ENCODE data around the gene GATD1. TPM values are rescaled to one million over a fixed set of nuclear protein-coding genes. Genes with fewer than 3 reads are reported as not detected.
"Not testable (repeated sequence)": the region's sequence is repeated elsewhere in the genome, so short reads cannot be mapped to it uniquely, and the experiment has no call there.

Gene GATD1
- total RNA-seq, 1 donor from 2014 or later: 26.2 TPM

DNA sequence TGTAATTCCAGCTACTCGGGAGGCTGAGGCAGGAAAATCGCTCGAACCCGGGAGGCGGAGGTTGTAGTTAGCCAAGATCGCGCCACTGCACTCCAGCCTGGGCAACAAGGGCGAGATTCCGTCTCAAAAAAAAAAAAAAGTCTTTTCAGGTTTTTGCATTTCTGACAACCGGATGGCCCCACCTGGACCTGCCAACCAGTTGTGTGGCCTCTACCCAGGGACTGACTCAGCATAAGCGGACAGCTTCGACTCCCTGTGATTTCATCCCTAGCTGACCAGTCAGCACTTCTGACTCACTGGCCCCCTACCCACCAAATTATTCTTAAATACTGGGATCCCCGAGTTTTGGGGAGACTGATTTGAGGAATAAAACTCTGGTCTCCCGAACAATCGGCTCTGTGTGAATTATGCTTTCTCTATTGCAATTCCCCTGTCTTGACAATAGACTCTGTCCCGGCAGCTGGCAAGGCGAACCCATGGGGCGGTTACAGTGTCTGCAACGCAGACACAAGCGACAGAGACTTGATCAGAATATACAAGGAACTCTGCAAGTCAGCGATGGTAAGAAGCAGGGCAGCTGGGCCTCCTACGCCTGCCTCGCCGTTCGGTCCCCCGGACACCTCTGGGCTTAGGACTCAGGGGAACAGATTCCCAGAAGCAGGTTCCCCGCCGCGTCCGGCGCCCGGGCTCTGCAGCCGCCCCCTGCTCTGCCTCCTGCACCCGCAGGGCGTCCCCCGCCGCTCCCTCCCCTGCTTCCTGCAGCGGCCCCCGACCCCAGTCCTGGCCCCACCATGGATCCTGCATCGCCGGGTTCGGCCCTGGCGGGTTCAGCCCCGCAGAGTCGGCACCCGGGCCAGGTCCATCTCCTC is 30.8 kb downstream of the GATD1 start:
- no peak for DNase-seq
- peak overlapping the region; percentile 96 for H3K4me3 ChIP-seq
- H3K36me3 ChIP-seq: no peaks in the 10 kb centered on the region
- H3K9me3 ChIP-seq (replicated peaks): no peaks in the 10 kb centered on the region
- H3K4me1 ChIP-seq: peaks cover 38% of the 10 kb centered on the region
- peak overlapping the region; percentile 92 for H3K27ac ChIP-seq (replicated peaks)
- H3K27me3 ChIP-seq (ENCODE audit: low read depth): no peaks in the 10 kb centered on the region
- TF ChIP-seq, protein P1, sequence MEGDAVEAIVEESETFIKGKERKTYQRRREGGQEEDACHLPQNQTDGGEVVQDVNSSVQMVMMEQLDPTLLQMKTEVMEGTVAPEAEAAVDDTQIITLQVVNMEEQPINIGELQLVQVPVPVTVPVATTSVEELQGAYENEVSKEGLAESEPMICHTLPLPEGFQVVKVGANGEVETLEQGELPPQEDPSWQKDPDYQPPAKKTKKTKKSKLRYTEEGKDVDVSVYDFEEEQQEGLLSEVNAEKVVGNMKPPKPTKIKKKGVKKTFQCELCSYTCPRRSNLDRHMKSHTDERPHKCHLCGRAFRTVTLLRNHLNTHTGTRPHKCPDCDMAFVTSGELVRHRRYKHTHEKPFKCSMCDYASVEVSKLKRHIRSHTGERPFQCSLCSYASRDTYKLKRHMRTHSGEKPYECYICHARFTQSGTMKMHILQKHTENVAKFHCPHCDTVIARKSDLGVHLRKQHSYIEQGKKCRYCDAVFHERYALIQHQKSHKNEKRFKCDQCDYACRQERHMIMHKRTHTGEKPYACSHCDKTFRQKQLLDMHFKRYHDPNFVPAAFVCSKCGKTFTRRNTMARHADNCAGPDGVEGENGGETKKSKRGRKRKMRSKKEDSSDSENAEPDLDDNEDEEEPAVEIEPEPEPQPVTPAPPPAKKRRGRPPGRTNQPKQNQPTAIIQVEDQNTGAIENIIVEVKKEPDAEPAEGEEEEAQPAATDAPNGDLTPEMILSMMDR (IDR thresholded peaks at IDR 0.05; ENCODE audit: borderline replicate concordance): no peak
- intact Hi-C loops (cut with micrococcal nuclease): no loop called here

GRCh38 chr11:745428-745827 is 31.9 kb downstream of the GATD1 start:
- TF ChIP-seq, protein P1 (IDR thresholded peaks at IDR 0.05; ENCODE audit: borderline replicate concordance): no peak
- Histone ChIP-seq H3K4me3 (no peak overlapping the region), H3K9me3 (replicated peaks) (no peaks in the 10 kb centered on the region), H3K4me1 (peaks cover 38% of the 10 kb centered on the region), H3K27ac (replicated peaks) (no peak overlapping the region), H3K27me3 (ENCODE audit: low read depth) (no peaks in the 10 kb centered on the region), H3K36me3 (no peaks in the 10 kb centered on the region)
- DNase-seq: no peak
- intact Hi-C loops (cut with micrococcal nuclease): no loop called here

- no peak overlapping the region for H3K4me3 ChIP-seq
- intact Hi-C loops (cut with micrococcal nuclease): no loop called here
- H3K27ac ChIP-seq (replicated peaks): no peak overlapping the region
- no peaks in the 10 kb centered on the region for H3K36me3 ChIP-seq
- no peaks in the 10 kb centered on the region for H3K9me3 ChIP-seq (replicated peaks)
- TF ChIP-seq, protein P1 (IDR thresholded peaks at IDR 0.05; ENCODE audit: borderline replicate concordance): no peak
- DNase-seq: no peak
- no peaks in the 10 kb centered on the region for H3K27me3 ChIP-seq (ENCODE audit: low read depth)
- peaks cover 21% of the 10 kb centered on the region for H3K4me1 ChIP-seq
These were observed 34.6 kb downstream of the GATD1 start for GRCh38 chr11:742571-743201.

- no peak overlapping the region for H3K27ac ChIP-seq (replicated peaks)
- TF ChIP-seq, protein P1 (IDR thresholded peaks at IDR 0.05; ENCODE audit: borderline replicate concordance): no peak
- no peaks in the 10 kb centered on the region for H3K36me3 ChIP-seq
- H3K9me3 ChIP-seq (replicated peaks): no peaks in the 10 kb centered on the region
- peaks cover 21% of the 10 kb centered on the region for H3K4me1 ChIP-seq
- no peaks in the 10 kb centered on the region for H3K27me3 ChIP-seq (ENCODE audit: low read depth)
- no peak overlapping the region for H3K4me3 ChIP-seq
- intact Hi-C loops (cut with micrococcal nuclease): no loop called here
- DNase-seq: no peak
These were observed 35.1 kb downstream of the GATD1 start for GRCh38 chr11:742156-742546.

GRCh38 chr11:737899-738298 is 39.4 kb downstream of the GATD1 start:
- DNase-seq; H3K4me3 ChIP-seq; H3K9me3 ChIP-seq (replicated peaks); H3K36me3 ChIP-seq; H3K27me3 ChIP-seq (ENCODE audit: low read depth); H3K27ac ChIP-seq (replicated peaks); intact Hi-C loops (cut with micrococcal nuclease): not testable (repeated sequence)
- H3K4me1 ChIP-seq: peaks cover 11% of the 10 kb centered on the region

DNA sequence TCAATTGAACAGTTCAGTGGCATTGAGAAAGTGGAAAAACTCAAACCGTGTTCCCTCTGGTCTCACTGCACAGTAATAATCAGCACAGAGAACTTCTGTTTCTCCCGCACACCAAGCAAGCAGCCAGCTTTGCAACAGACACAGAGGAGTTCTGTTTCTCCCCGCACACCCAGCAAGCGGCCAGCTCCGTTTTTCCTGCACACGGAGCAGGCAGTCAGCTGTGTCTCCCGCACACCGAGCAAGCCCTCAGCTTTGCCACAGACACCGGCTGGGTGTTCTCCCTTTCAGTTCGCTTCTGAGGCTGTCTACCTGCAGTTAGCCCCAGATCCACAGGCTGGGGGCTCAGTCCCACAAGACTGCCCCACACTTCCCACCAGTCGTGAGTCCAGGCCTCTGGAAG is 39.9 kb downstream of the GATD1 start:
- H3K27ac ChIP-seq (replicated peaks): no peak overlapping the region
- TF ChIP-seq, protein P1 (IDR thresholded peaks at IDR 0.05; ENCODE audit: borderline replicate concordance): no peak
- no peaks in the 10 kb centered on the region for H3K9me3 ChIP-seq (replicated peaks)
- no peaks in the 10 kb centered on the region for H3K36me3 ChIP-seq
- intact Hi-C loops (cut with micrococcal nuclease): no loop called here
- no peak overlapping the region for H3K4me3 ChIP-seq
- H3K4me1 ChIP-seq: peaks cover 11% of the 10 kb centered on the region
- DNase-seq: no peak
- H3K27me3 ChIP-seq (ENCODE audit: low read depth): peaks cover 9% of the 10 kb centered on the region

DNA sequence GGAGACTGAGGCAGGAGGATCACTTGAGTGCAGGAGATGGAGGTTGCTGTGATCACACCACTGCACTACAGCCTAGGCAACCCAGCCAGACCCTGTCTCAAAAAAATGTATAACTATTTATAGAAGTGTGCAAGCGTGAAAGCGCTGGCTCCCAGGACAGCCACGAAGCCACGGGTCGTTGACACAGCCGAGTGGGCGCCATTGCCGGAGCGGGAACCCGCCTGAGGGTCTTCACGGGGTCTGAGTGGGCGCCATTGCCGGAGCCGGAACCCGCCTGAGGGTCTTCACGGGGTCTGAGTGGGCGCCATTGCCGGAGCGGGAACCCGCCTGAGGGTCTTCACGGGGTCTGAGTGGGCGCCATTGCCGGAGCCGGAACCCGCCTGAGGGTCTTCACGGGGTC is 42.7 kb downstream of the GATD1 start:
- H3K9me3 ChIP-seq (replicated peaks); H3K36me3 ChIP-seq; intact Hi-C loops (cut with micrococcal nuclease); H3K27ac ChIP-seq (replicated peaks); DNase-seq; H3K4me3 ChIP-seq: not testable (repeated sequence)
- Histone ChIP-seq H3K4me1 (peaks cover 11% of the 10 kb centered on the region), H3K27me3 (ENCODE audit: low read depth) (peaks cover 21% of the 10 kb centered on the region)

Data from left ventricle myocardium inferior (tissue), 1 donor.